Colonic mucosa (tissue), 4 donors: ENCODE data around the gene C14orf119. TPM values are rescaled to one million over a fixed set of nuclear protein-coding genes. Genes with fewer than 3 reads are reported as not detected.

Experiments used
- DNase-seq: peaks from one replicate; pipeline ENCODE4 v3.0.0-alpha.2; 2020
- H3K27ac ChIP-seq: fragments of 200-600 bp; one replicate; pipeline ENCODE4 v1.8.0; 2021
- H3K27me3 ChIP-seq: fragments of 200-600 bp; one replicate; pipeline ENCODE4 v1.8.0; 2021
- H3K36me3 ChIP-seq: fragments of 200-600 bp; one replicate; pipeline ENCODE4 v1.8.0; 2021
- H3K4me1 ChIP-seq: fragments of 200-600 bp; one replicate; pipeline ENCODE4 v1.8.0; 2021; ENCODE audit warnings: mild to moderate bottlenecking
- H3K4me3 ChIP-seq: fragments of 200-600 bp; one replicate; pipeline ENCODE4 v1.8.0; 2021
- H3K9ac ChIP-seq, 2 donors: one replicate each; pipeline ENCODE4 v1.7.0; 2013; ENCODE audit warnings: control low read depth in 2 of 2, low read depth in 2 of 2, low read length in 2 of 2
- H3K9me3 ChIP-seq: fragments of 200-600 bp; one replicate; pipeline ENCODE4 v1.8.0; 2021
- intact Hi-C: fragments of 100-400 bp; cut with DNase I; formaldehyde crosslinking; loops from one replicate; pipeline ENCODE4 v1.14.1; 2022
- total RNA-seq, 2 donors: library from RNA; stranded (reverse); fragmentation: NEBNext Ultra II Directional in 1 of 2; extraction: Animal tissue kit (Norgen Biotek cat#: 25700) in 1 of 2; gene quantifications; one replicate each; pipeline ENCODE4 v1.2.1, GENCODE V29; 2021
- TF ChIP-seq, protein P1 (sequence below): fragments of 200-600 bp; IDR thresholded peaks from one replicate; pipeline ENCODE4 v1.8.0; 2022; ENCODE audit warnings: antibody characterized with exemption, mild to moderate bottlenecking
- donor health status: healthy.
- donor health status: DM: no; HTN: no; CAD: no.
- donor health status: DM: no; HTN: no; CAD: no.

Gene C14orf119
- total RNA-seq, 2 donors from 2014 or later: 56.2 to 59.2 TPM

- Histone ChIP-seq H3K4me1 (peaks cover 10% of the 10 kb centered on the region), H3K27me3 (no peaks in the 10 kb centered on the region), H3K4me3 (no peak overlapping the region), H3K36me3 (peaks cover 43% of the 10 kb centered on the region), H3K9ac (no peak overlapping the region), H3K9me3 (no peaks in the 10 kb centered on the region), H3K27ac (no peak overlapping the region)
- no peak for DNase-seq
- TF ChIP-seq, protein P1, sequence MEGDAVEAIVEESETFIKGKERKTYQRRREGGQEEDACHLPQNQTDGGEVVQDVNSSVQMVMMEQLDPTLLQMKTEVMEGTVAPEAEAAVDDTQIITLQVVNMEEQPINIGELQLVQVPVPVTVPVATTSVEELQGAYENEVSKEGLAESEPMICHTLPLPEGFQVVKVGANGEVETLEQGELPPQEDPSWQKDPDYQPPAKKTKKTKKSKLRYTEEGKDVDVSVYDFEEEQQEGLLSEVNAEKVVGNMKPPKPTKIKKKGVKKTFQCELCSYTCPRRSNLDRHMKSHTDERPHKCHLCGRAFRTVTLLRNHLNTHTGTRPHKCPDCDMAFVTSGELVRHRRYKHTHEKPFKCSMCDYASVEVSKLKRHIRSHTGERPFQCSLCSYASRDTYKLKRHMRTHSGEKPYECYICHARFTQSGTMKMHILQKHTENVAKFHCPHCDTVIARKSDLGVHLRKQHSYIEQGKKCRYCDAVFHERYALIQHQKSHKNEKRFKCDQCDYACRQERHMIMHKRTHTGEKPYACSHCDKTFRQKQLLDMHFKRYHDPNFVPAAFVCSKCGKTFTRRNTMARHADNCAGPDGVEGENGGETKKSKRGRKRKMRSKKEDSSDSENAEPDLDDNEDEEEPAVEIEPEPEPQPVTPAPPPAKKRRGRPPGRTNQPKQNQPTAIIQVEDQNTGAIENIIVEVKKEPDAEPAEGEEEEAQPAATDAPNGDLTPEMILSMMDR: no peak
- intact Hi-C loops: no loop called here
Observed at GRCh38 chr14:23066368-23066767, 28.9 kb upstream of the C14orf119 start.

- H3K4me1 ChIP-seq: peaks cover 17% of the 10 kb centered on the region
- TF ChIP-seq, protein P1: no peak
- H3K9ac ChIP-seq: no peak overlapping the region
- H3K4me3 ChIP-seq: no peak overlapping the region
- intact Hi-C loops: no loop called here
- no peaks in the 10 kb centered on the region for H3K9me3 ChIP-seq
- no peak overlapping the region for H3K27ac ChIP-seq
- H3K27me3 ChIP-seq: no peaks in the 10 kb centered on the region
- no peak for DNase-seq
- peaks cover 36% of the 10 kb centered on the region for H3K36me3 ChIP-seq
Observed at GRCh38 chr14:23066855-23067744, 28.2 kb upstream of the C14orf119 start.

DNA sequence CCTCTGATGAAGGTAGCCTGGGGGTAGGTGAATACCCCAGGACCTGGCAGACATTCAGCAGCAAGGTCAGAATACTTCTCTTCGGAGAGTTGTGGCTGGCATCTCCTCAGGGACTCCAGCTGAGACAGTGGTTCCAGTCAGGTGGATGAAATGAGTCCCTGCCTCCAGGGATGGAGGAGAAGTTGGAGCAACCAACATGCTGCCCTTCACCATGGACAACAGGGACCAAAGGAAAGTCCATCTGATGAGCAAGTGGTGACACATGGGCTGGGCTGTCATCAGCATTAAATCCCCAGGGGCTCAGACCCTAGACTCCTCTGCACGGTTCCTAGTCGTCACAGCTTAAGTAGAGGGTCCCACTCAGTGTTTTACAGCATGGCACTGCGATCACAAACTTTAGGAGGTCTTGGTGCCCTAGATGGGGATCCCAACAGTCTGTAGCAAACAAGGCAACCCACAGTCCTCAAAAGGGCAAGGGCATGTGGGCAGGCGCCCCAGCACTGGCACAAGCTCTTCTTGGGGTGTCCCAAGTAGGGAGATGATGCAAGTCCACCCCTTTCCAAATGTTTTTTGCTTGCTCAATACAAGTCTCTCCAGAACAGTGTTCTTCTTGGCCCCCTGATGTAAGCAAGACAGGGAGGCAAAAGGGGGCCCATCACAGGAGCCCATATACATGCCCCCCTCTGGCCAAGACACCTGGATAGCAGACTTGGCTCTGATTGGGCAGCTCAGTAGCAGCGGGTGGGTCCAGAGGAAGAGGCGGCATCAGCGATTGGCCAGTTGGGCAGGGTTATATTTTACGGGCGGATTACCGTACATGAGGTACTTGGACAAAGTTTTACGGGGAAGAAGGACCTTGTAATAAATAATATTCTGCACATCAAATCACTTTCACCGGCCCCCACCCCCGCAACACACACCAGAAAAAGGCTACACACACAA is 27.2 kb upstream of the C14orf119 start:
- H3K36me3 ChIP-seq: peaks cover 28% of the 10 kb centered on the region
- intact Hi-C loops: no loop called here

GRCh38 chr14:23068789-23069412 is 26.4 kb upstream of the C14orf119 start:
- Histone ChIP-seq H3K36me3 (peaks cover 20% of the 10 kb centered on the region), H3K9ac (no peak overlapping the region), H3K4me3 (no peak overlapping the region), H3K27me3 (no peaks in the 10 kb centered on the region), H3K4me1 (peaks cover 18% of the 10 kb centered on the region), H3K9me3 (no peaks in the 10 kb centered on the region), H3K27ac (no peak overlapping the region)
- TF ChIP-seq, protein P1: peak; percentile 94
- DNase-seq: peak; percentile 89
- intact Hi-C loops: no loop called here

More for the DNA sequence above, 27.2 kb upstream of the C14orf119 start:
- no peaks in the 10 kb centered on the region for H3K27me3 ChIP-seq
- no peak overlapping the region for H3K4me3 ChIP-seq
- H3K9ac ChIP-seq: no peak overlapping the region
- TF ChIP-seq, protein P1: no peak
- H3K9me3 ChIP-seq: no peaks in the 10 kb centered on the region
- peaks cover 18% of the 10 kb centered on the region for H3K4me1 ChIP-seq
- H3K27ac ChIP-seq: no peak overlapping the region
- DNase-seq: no peak

DNA sequence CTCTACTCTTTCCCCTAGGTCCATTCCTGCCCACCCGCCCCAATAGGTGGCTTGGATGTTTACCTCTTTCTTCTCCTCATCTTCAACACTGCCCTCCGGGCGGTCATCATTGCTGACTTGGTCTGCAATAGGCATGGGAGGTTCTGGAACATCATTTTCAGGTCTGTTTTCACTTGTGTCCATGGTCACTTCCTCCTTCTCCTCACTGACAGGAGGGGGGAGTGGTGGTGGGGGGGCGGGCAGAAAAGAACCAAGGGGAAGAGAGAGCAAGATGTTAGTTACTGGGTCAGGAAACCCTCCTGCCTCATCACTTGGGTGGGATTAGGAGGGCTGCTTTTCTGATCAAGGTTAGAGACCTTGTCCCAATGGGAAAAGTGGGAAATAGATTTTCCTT is 25.9 kb upstream of the C14orf119 start:
- Histone ChIP-seq H3K27me3 (no peaks in the 10 kb centered on the region), H3K9ac (no peak overlapping the region), H3K27ac (no peak overlapping the region), H3K4me1 (peaks cover 18% of the 10 kb centered on the region), H3K36me3 (peaks cover 15% of the 10 kb centered on the region), H3K4me3 (no peak overlapping the region), H3K9me3 (no peaks in the 10 kb centered on the region)
- no peak for DNase-seq
- intact Hi-C loops: no loop called here
- TF ChIP-seq, protein P1: no peak
